Measurements from ENCODE around the gene TMEM178B. TPM values are rescaled to one million over a fixed set of nuclear protein-coding genes. Genes with fewer than 3 reads are reported as not detected.
"Not testable (repeated sequence)": the region's sequence is repeated elsewhere in the genome, so short reads cannot be mapped to it uniquely, and the experiment has no call there.

TMEM178B gene
- total RNA-seq, 2 donors from 2014 or later: 0.92 to 0.95 TPM

GRCh38 chr7:141166926-141167325 lies 93.1 kb downstream of the TMEM178B start:
- H3K4me1 ChIP-seq (ENCODE audit: control insufficient read depth in 1 of 2, low read depth in 2 of 2): no peaks in the 10 kb centered on the region
- DNase-seq (ENCODE audit: low spot score): no peak

DNA sequence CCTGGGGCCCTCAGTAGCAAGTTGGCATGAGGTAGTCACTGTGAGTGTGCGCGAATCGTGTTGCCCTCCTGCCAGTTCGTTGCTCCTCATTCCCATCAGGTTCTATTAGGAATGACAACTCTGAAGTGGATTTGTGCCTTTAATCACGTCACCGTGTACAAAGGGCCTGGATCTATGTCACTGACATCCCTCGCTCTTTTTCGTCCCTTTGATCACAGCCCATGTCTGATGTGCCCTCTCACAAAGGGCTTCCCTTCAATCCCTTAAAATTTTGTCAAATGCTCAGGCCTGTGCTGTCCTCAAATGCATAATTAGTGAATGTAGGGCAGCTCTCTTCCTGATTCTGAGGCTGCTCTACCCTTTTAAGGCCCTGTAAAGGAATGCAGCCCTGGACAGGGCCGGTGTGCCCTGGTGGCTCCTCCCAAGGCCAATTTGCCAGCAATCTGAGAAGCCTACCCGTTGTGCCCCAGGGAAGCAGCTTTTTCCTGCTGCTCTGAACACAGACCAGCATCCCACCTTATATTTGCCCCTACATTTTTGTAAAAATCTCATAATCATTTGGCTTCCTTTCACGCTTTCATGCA lies 93.6 kb downstream of the TMEM178B start:
- no peaks in the 10 kb centered on the region for H3K36me3 ChIP-seq
- no peak for DNase-seq (ENCODE audit: low spot score)
- no peak for ATAC-seq (ENCODE audit: insufficient number of reproducible peaks, low FRiP score, low read depth)
- no peaks in the 10 kb centered on the region for H3K27me3 ChIP-seq (replicated peaks; ENCODE audit: insufficient read depth)
- H3K4me1 ChIP-seq (ENCODE audit: control insufficient read depth in 1 of 2, low read depth in 2 of 2): no peaks in the 10 kb centered on the region
- no peak overlapping the region for H3K27ac ChIP-seq
- no peak overlapping the region for H3K4me3 ChIP-seq
- no peaks in the 10 kb centered on the region for H3K9me3 ChIP-seq
- TF ChIP-seq CTCF (IDR thresholded peaks at IDR 0.05): no peak

More at GRCh38 chr7:141166926-141167325, 93.1 kb downstream of the TMEM178B start:
- no peak for ATAC-seq (ENCODE audit: insufficient number of reproducible peaks, low FRiP score, low read depth)
- Histone ChIP-seq H3K4me3 (no peak overlapping the region), H3K27ac (no peak overlapping the region), H3K27me3 (replicated peaks; ENCODE audit: insufficient read depth) (no peaks in the 10 kb centered on the region), H3K9me3 (no peaks in the 10 kb centered on the region), H3K36me3 (no peaks in the 10 kb centered on the region)
- TF ChIP-seq CTCF (IDR thresholded peaks at IDR 0.05): no peak

DNA sequence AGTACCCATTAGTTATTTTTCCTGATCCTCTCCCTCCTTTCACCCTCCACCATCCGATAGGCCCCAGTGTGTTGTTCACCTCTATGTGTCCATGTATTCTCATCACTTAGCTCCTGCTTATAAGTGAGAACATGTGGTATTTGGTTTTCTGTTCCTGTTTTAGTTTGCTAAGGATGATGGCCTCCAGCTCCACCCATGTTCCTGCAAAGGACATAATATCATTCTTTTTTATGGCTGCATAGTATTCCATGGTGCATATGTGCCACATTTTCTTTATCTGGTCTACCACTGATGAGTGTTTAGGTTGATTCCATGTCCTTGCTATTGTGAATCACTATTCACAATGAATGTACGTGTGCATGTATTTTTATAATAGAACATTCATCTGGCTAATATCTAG lies 95.3 kb downstream of the TMEM178B start:
- ATAC-seq (ENCODE audit: insufficient number of reproducible peaks, low FRiP score, low read depth); H3K4me3 ChIP-seq; H3K27ac ChIP-seq; H3K36me3 ChIP-seq; H3K27me3 ChIP-seq (replicated peaks; ENCODE audit: insufficient read depth); H3K4me1 ChIP-seq (ENCODE audit: control insufficient read depth in 1 of 2, low read depth in 2 of 2); DNase-seq (ENCODE audit: low spot score); H3K9me3 ChIP-seq: not testable (repeated sequence)

DNA sequence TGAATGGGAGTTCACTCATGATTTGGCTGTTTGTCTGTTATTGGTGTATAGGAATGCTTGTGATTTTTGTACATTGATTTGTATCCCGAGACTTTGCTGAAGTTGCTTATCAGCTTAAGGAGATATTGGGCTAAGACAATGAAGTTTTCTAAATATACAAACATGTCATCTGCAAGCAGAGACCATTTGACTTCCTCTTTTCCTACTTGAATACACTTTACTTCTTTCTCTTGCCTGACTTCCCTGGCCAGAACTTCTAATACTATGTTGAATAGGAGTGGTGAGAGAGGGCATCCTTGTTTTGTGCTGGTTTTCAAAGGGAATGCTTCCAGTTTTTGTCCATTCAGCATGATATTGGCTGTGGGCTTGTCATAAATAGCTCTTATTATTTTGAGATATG lies 101.9 kb downstream of the TMEM178B start:
- not testable (repeated sequence) for H3K27me3 ChIP-seq (replicated peaks; ENCODE audit: insufficient read depth); H3K4me1 ChIP-seq (ENCODE audit: control insufficient read depth in 1 of 2, low read depth in 2 of 2); H3K36me3 ChIP-seq; H3K9me3 ChIP-seq; DNase-seq (ENCODE audit: low spot score); H3K4me3 ChIP-seq; H3K27ac ChIP-seq; ATAC-seq (ENCODE audit: insufficient number of reproducible peaks, low FRiP score, low read depth)

GRCh38 chr7:141177120-141177519 lies 103.3 kb downstream of the TMEM178B start:
- H3K4me1 ChIP-seq (ENCODE audit: control insufficient read depth in 1 of 2, low read depth in 2 of 2); H3K4me3 ChIP-seq; H3K27ac ChIP-seq; H3K9me3 ChIP-seq; ATAC-seq (ENCODE audit: insufficient number of reproducible peaks, low FRiP score, low read depth); DNase-seq (ENCODE audit: low spot score); H3K27me3 ChIP-seq (replicated peaks; ENCODE audit: insufficient read depth); H3K36me3 ChIP-seq: not testable (repeated sequence)

DNA sequence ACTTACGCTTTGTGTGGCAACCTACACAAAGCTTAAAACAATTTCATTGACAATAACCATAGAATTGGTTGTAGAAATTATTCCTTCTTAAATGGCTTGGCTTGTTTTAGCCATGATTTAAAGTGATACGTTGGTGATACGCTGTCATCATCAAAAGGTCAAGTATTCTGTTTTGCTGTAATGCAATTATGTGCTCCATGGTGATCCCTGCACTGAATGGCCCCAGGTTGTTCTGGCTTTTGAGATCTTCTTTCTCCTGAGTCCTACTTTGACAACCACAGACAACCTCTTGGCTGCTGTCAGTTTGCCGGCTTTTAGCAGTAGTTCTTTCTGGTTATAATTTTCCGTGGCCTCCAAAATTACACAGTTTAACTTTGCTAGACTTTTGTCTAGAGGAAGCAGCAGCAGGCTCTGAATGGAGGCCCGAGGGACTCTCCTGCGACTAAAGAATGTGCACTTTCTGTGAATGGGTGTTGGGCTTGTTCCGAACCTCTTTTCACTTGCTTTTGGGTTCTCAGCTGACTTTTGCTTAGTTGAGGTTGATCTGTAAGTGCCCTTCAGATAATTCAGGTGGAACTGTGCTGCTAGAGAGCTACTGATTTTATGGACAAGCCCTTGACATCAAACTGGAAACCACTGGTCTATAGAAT lies 104.7 kb downstream of the TMEM178B start:
- no peak for ATAC-seq (ENCODE audit: insufficient number of reproducible peaks, low FRiP score, low read depth)
- DNase-seq (ENCODE audit: low spot score): no peak
- no peaks in the 10 kb centered on the region for H3K36me3 ChIP-seq
- no peak for TF ChIP-seq CTCF (IDR thresholded peaks at IDR 0.05)
- H3K4me3 ChIP-seq: no peak overlapping the region
- no peaks in the 10 kb centered on the region for H3K9me3 ChIP-seq
- H3K27ac ChIP-seq: no peak overlapping the region
- H3K27me3 ChIP-seq (replicated peaks; ENCODE audit: insufficient read depth): no peaks in the 10 kb centered on the region
- no peaks in the 10 kb centered on the region for H3K4me1 ChIP-seq (ENCODE audit: control insufficient read depth in 1 of 2, low read depth in 2 of 2)
